ENCODE results near the gene C5orf46. TPM values are rescaled to one million over a fixed set of nuclear protein-coding genes. Genes with fewer than 3 reads are reported as not detected.
A peak's percentile ranks its signal among the peaks of the same experiment; 100 is the strongest.

Gene C5orf46
- polyA plus RNA-seq, 1 of the 3 experiments (the other 2 are of a cell fraction): 4.1 TPM

GRCh38 chr5:147935032-147935431 is 28.7 kb upstream of the C5orf46 start (continued):
- TF ChIP-seq REST (IDR thresholded peaks at IDR 0.05; ENCODE audit: low read depth, low read length) (no peak), MXI1 (IDR thresholded peaks at IDR 0.05; ENCODE audit: low read depth, low read length) (no peak), POLR2AphosphoS5 (IDR thresholded peaks at IDR 0.05; ENCODE audit: low read depth, low read length) (no peak), GATA2 (CRISPR knock-in tag; IDR thresholded peaks at IDR 0.05) (no peak), TCF12 (IDR thresholded peaks at IDR 0.05) (no peak), RFX5 (IDR thresholded peaks at IDR 0.05; ENCODE audit: low read length) (no peak), USF2 (IDR thresholded peaks at IDR 0.05; ENCODE audit: borderline replicate concordance, low read depth, low read length) (no peak), FOXJ3 (CRISPR knock-in tag; IDR thresholded peaks at IDR 0.05) (no peak), NFIC (IDR thresholded peaks at IDR 0.05; ENCODE audit: borderline replicate concordance) (no peak), RCOR1 (IDR thresholded peaks at IDR 0.05; ENCODE audit: low read length) (no peak)
- TF ChIP-seq, protein P1, sequence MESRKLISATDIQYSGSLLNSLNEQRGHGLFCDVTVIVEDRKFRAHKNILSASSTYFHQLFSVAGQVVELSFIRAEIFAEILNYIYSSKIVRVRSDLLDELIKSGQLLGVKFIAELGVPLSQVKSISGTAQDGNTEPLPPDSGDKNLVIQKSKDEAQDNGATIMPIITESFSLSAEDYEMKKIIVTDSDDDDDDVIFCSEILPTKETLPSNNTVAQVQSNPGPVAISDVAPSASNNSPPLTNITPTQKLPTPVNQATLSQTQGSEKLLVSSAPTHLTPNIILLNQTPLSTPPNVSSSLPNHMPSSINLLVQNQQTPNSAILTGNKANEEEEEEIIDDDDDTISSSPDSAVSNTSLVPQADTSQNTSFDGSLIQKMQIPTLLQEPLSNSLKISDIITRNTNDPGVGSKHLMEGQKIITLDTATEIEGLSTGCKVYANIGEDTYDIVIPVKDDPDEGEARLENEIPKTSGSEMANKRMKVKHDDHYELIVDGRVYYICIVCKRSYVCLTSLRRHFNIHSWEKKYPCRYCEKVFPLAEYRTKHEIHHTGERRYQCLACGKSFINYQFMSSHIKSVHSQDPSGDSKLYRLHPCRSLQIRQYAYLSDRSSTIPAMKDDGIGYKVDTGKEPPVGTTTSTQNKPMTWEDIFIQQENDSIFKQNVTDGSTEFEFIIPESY (IDR thresholded peaks at IDR 0.05; ENCODE audit: borderline replicate concordance, low read depth): no peak

DNA sequence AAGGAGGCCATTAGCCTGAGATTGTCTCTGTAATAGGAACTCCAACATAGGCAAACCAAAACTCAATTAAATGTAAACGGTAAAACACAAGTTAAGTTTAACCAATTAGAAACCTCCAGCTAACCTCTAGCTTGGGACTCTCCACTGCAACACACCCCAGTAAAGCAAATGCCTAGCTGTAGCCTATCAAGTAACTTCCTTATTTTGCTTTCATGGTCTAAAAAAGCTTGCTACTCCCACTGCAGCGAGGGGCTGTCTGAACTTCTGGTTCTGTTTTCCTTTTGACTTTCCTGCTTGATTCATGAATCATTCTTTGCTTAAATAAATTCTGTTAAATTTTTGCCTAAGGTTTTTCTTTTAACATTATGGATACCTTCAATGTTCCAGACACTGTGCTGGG is 24.4 kb upstream of the C5orf46 start:
- no peaks in the 10 kb centered on the region for H4K20me1 ChIP-seq (ENCODE audit: insufficient read depth)
- H3K9me3 ChIP-seq: no peaks in the 10 kb centered on the region
- ChIA-PET CTCF (interaction anchor here (1.9 kb wide), 1 partner anchor 73 kb away, joined by 12 read pairs; no protein-coding TSS in a partner anchor), POLR2A (no interaction called here)
- H3F3A ChIP-seq (replicated peaks; ENCODE audit: insufficient read depth): no peaks in the 10 kb centered on the region
- WGBS (ENCODE audit: low lambda C conversion rate): 28% methylated on average over 2 of the region's 2 CpGs
- TF ChIP-seq EZH2phosphoT487 (IDR thresholded peaks at IDR 0.05; ENCODE audit: borderline replicate concordance, low read depth): no peak
- TF ChIP-seq, protein P1 (IDR thresholded peaks at IDR 0.05; ENCODE audit: borderline replicate concordance, low read depth): no peak
- no peak for TF ChIP-seq USF2 (IDR thresholded peaks at IDR 0.05; ENCODE audit: borderline replicate concordance, low read depth, low read length)
- no peak for TF ChIP-seq CHD2 (IDR thresholded peaks at IDR 0.05; ENCODE audit: low read length, partially characterized antibody)
- no peak for TF ChIP-seq TCF12 (IDR thresholded peaks at IDR 0.05)
- no peak for TF ChIP-seq POLR2AphosphoS5 (IDR thresholded peaks at IDR 0.05; ENCODE audit: low read depth, low read length)
- no peak for TF ChIP-seq SIN3A (IDR thresholded peaks at IDR 0.05; ENCODE audit: borderline replicate concordance, low read depth, low read length)
- TF ChIP-seq PBX3 (IDR thresholded peaks at IDR 0.05): no peak
- TF ChIP-seq RFX5 (IDR thresholded peaks at IDR 0.05; ENCODE audit: low read length): no peak
- no peaks in the 10 kb centered on the region for H3K27me3 ChIP-seq (ENCODE audit: insufficient read depth)
- peak overlapping the region; percentile 14; the same call in 1 of the 2 replicates for H2AFZ ChIP-seq (ENCODE audit: low read depth)
- peaks cover 0 to 5% of the 10 kb centered on the region in 2 experiments; a peak in 1 of 4 replicates for H3K4me1 ChIP-seq (ENCODE audit: control insufficient read depth in 1 of 2, insufficient read depth in 2 of 2, low read depth in 1 of 2, low read length in 1 of 2)
- no peak overlapping the region for H3K27ac ChIP-seq (ENCODE audit: low read depth in 2 of 2, low read length in 1 of 2)
- no peaks in the 10 kb centered on the region for H3K36me3 ChIP-seq (replicated peaks in 1 of 2; ENCODE audit: control insufficient read depth in 1 of 2, insufficient read depth in 2 of 2, low read length in 1 of 2)
- no peaks in the 10 kb centered on the region for H3K79me2 ChIP-seq (ENCODE audit: insufficient read depth)
- no peak for DNase-seq
- no peak overlapping the region for H3K9ac ChIP-seq
- no peak overlapping the region for H3K4me2 ChIP-seq
- H3K9me2 ChIP-seq: no peaks in the 10 kb centered on the region
- H3K4me3 ChIP-seq (ENCODE audit: low read depth in 2 of 2, low read length in 1 of 2): no peak overlapping the region
